Activated naive CD4-positive, alpha-beta T cell treated with anti-CD3 and anti-CD28 coated beads, Interleukin-2, amount 50 U/mL, for 24 hours (primary cell): ENCODE results near the gene PTPN3.
"Not testable (repeated sequence)": the region's sequence is repeated elsewhere in the genome, so short reads cannot be mapped to it uniquely, and the experiment has no call there.

Source experiments
- H3K27ac Mint-ChIP-seq: one replicate; pipeline ENCODE4 v1.8.0; 2021; ENCODE audit warnings: mild to moderate bottlenecking, mixed read lengths
- H3K27me3 Mint-ChIP-seq: one replicate; pipeline ENCODE4 v1.8.0; 2021; ENCODE audit warnings: mixed read lengths
- H3K36me3 Mint-ChIP-seq: one replicate; pipeline ENCODE4 v1.8.0; 2021; ENCODE audit warnings: mixed read lengths
- H3K4me1 Mint-ChIP-seq: one replicate; pipeline ENCODE4 v1.8.0; 2021; ENCODE audit warnings: mixed read lengths
- H3K4me3 Mint-ChIP-seq: one replicate; pipeline ENCODE4 v1.8.0; 2021; ENCODE audit warnings: mild to moderate bottlenecking, mixed read lengths
- H3K9me3 Mint-ChIP-seq: one replicate; pipeline ENCODE4 v1.8.0; 2021; ENCODE audit warnings: mixed read lengths

Gene PTPN3

DNA sequence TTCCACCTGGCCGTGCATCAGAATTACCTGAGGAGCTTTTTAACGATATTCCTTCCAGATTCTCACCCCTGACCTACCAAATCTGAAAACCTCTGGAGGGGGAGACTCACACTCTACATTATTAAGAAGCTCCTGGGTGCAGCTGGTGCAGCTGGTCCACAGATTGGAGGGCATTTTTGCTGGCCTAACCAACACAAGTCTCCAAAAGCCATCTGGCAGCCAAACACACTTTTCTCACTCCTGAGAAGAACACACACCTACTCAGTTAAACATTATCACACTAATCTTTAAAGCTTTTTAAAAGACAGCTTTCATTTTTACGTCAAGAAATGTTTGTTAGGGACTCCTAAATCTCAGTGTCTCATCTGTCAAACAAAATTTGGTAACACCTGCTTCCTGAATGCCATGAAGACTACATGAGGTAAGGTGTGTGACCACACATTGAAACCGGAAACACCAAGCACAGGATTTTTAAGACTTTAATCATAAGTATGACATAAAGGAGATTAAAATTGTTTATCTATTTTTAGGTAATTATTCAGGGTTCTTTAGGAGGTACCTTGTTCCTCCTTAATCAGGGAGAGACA lies 14.2 kb upstream of the PTPN3 start:
- H3K4me3 Mint-ChIP-seq: no peak overlapping the region
- H3K36me3 Mint-ChIP-seq: no peaks in the 10 kb centered on the region

DNA sequence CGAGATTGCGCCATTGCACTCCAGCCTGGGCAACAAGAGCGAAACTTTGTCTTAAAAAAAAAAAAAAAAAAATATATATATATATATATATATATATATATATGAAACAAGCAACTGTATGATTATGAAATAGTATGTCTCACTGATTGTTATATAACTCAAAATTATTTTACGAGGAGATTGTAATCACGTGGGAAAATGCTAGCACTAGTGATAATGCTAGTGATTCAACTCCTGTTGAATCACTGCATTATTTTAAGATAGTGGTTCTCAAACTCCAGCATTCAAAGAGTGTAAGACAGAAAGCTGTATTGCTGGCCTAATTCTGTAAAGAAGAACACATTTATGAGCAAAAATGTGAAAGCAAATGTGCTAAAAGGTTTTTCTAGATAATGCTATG lies 12.4 kb upstream of the PTPN3 start:
- Mint-ChIP-seq H3K4me3 (no peak overlapping the region), H3K27ac (no peak overlapping the region), H3K27me3 (peaks cover 10% of the 10 kb centered on the region), H3K4me1 (no peaks in the 10 kb centered on the region), H3K9me3 (no peaks in the 10 kb centered on the region), H3K36me3 (no peaks in the 10 kb centered on the region)

More for the DNA sequence above, 14.2 kb upstream of the PTPN3 start:
- H3K9me3 Mint-ChIP-seq: no peaks in the 10 kb centered on the region
- no peaks in the 10 kb centered on the region for H3K4me1 Mint-ChIP-seq
- H3K27ac Mint-ChIP-seq: no peak overlapping the region
- H3K27me3 Mint-ChIP-seq: peaks cover 9% of the 10 kb centered on the region

DNA sequence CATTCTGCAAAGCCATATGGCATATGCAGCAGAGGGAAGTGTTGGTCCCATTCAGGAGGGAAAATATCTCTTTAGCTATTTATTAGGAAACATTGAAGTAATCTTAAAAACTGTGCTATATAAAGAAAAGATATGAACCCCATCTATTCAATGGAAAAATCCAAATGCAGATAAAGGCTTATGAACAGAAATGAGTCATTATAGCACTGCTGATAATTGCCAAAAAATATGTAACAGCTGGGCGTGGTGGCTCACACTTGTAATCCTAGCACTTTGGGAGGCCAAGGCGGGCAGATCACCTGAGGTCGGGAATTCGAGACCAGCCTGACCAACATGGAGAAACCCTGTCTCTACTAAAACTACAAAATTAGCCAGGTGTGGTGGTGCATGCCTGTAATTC lies 11.9 kb upstream of the PTPN3 start:
- H3K36me3 Mint-ChIP-seq, H3K27ac Mint-ChIP-seq, H3K4me3 Mint-ChIP-seq: not testable (repeated sequence)

DNA sequence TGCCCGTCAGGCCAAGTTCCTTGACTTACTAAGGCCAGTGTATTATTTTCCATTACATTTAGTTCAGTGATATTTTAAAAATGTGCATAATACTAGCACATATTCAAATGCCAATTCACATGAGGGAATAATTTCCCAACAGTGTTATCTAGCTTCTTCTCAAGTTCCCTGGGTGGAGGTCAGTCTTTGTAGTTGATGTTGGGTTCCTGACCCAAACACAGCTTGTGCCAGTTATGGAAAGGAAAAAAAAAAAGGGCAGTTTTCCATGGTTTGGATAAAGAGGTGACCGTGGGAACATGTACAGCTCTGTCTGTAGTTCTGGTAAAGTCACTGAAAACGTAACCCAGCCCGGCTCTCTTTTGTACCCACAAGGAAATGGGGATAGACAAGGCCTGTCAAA lies 11.5 kb upstream of the PTPN3 start:
- H3K9me3 Mint-ChIP-seq: no peaks in the 10 kb centered on the region
- H3K36me3 Mint-ChIP-seq: no peaks in the 10 kb centered on the region
- peaks cover 10% of the 10 kb centered on the region for H3K27me3 Mint-ChIP-seq

More for the DNA sequence above, 11.9 kb upstream of the PTPN3 start:
- H3K9me3 Mint-ChIP-seq, H3K4me1 Mint-ChIP-seq: not testable (repeated sequence)
- H3K27me3 Mint-ChIP-seq: peaks cover 10% of the 10 kb centered on the region

DNA sequence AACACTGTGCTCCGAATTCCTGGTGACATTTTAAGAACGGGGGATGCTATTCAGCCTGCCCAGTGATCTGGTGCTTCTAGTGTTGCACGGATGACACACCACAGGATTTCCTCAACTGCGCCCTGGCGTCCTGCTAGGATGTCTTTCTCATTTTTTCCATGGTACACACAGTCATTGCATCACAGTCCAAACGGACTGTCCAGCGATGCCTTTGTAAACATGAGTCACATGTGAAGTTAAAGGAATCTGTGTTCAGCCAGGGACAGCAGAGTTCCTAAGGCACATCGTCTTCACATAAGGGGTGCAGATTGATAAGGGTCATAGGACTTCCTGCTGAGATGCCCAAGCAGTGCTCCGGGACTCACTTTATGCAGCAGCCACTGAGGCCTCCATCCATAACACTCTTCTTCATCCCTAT lies 9.3 kb upstream of the PTPN3 start:
- no peak overlapping the region for H3K4me3 Mint-ChIP-seq

More for the DNA sequence above, 11.5 kb upstream of the PTPN3 start:
- no peak overlapping the region for H3K4me3 Mint-ChIP-seq
- no peaks in the 10 kb centered on the region for H3K4me1 Mint-ChIP-seq
- H3K27ac Mint-ChIP-seq: no peak overlapping the region

DNA sequence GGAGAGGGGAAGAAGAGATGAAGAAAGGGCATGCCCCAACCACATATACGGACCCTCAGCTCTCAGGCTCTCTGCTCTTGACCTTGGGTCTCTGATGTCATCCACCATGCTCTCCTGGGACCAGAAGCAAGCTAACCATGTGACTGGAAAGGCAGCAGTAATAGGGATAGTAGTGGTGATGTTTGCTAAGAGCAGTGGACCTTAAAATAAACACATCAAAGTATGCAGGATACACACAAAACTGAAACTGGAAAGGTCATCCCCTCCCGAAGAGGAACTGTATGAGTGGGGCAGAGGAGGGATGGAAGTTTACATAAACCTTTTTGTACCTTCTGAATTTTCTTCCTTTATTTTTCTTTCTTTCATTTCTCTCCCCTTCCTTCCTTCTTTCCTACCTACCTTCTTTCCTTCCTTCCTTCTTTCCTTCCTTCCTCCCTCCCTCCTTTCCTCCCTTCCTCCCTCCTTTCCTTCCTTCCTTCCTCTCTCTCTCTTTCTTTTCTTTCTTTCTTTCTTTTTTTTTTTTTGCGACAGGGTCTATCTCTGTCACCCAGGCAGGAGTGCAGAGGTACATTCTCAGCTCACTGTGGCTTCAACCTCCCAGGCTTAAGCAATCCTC lies 8.1 kb upstream of the PTPN3 start:
- Mint-ChIP-seq H3K36me3 (no peaks in the 10 kb centered on the region), H3K4me1 (no peaks in the 10 kb centered on the region), H3K9me3 (no peaks in the 10 kb centered on the region), H3K27ac (no peak overlapping the region), H3K4me3 (no peak overlapping the region), H3K27me3 (peaks cover 14% of the 10 kb centered on the region)

More for the DNA sequence above, 9.3 kb upstream of the PTPN3 start:
- H3K27ac Mint-ChIP-seq: no peak overlapping the region
- no peaks in the 10 kb centered on the region for H3K9me3 Mint-ChIP-seq
- peaks cover 6% of the 10 kb centered on the region for H3K27me3 Mint-ChIP-seq
- H3K36me3 Mint-ChIP-seq: no peaks in the 10 kb centered on the region
- H3K4me1 Mint-ChIP-seq: no peaks in the 10 kb centered on the region

DNA sequence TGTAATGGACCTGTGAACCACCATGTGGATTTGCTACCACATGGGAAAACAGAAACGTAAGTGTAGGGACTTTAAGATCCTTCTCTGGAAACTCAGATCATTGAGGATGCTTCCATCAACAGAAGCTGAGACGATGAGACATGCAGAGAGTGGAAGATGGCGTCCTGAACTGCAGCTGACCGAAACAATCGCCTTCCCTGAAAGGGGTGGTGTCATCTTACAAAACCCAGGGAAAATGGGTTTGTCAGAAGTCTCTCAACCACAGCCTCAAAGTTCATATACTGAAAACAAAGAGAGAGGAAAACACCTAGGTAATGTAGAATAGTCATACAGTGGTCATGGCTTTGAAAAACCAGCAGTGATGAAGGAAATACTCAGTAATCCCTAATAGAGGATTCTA lies 6.6 kb upstream of the PTPN3 start:
- Mint-ChIP-seq H3K27ac (no peak overlapping the region), H3K4me3 (no peak overlapping the region), H3K27me3 (peaks cover 20% of the 10 kb centered on the region), H3K4me1 (no peaks in the 10 kb centered on the region), H3K9me3 (no peaks in the 10 kb centered on the region), H3K36me3 (no peaks in the 10 kb centered on the region)

DNA sequence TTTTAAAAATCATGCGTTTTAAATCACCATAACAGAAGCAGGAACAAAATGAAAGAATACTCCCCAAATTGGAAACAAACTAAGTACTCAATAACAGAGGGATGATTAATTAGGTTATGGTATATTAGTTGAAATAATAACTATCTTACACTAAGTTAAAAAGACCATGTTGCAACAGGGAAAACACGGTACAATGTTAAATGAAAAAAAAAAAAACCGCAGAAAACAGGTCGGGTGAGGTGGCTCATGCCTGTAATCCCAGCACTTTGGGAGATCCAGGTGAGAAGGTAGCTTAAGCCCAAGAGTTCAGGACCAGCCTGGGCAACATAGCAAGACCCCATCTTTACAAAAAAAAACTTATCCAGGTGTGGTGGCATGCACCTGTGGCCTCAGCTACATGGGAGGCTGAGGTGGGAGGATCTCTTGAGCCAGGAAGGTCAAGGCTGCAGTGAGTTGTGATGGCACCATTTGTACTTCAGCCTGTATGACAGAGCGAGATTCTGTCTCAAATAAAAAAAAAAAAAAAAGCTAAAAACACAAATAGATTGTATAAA lies 2.4 kb upstream of the PTPN3 start:
- peaks cover 7% of the 10 kb centered on the region for H3K4me1 Mint-ChIP-seq
- peaks cover 33% of the 10 kb centered on the region for H3K27me3 Mint-ChIP-seq
- no peaks in the 10 kb centered on the region for H3K36me3 Mint-ChIP-seq
- H3K9me3 Mint-ChIP-seq: no peaks in the 10 kb centered on the region
- no peak overlapping the region for H3K4me3 Mint-ChIP-seq
- H3K27ac Mint-ChIP-seq: no peak overlapping the region

DNA sequence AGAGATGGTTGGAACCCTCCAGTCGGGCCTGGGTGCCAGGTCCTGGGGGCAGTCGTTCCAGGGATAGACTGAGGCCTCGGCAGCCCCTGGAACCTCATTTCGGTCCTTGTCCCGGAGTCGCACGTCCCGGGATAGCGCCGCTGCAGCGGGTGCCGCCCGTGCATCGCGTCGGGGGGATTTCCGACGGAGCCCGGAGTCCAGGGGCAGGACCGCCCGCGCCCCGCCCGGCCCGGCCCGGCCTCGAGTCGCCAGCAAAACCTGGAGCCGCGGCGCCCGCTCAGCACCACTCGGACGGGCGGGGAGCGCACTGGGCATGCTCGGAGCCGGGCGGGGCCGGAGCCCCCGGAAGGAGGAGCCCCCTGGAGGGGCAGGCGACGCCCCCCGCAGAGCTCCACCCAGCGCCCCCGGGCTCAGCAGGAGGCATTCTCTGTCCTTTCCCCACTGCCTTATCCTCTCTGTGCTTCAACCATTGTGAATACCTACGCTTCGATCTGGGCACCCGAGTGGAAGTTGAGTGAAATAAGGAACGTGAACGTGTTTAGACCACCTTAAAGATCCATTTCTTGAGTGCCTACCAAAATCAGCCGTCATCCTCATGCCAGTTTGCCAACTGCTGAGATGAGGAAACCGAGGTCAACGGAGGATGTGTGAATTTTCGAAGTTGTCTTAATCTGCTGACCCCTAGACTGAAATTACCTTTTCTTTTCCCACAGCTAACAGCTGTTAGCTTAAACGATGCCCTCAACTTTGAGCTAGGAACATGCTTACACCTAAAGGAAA lies 1.7 kb upstream of the PTPN3 start:
- peaks cover 34% of the 10 kb centered on the region for H3K27me3 Mint-ChIP-seq
- H3K9me3 Mint-ChIP-seq: no peaks in the 10 kb centered on the region

DNA sequence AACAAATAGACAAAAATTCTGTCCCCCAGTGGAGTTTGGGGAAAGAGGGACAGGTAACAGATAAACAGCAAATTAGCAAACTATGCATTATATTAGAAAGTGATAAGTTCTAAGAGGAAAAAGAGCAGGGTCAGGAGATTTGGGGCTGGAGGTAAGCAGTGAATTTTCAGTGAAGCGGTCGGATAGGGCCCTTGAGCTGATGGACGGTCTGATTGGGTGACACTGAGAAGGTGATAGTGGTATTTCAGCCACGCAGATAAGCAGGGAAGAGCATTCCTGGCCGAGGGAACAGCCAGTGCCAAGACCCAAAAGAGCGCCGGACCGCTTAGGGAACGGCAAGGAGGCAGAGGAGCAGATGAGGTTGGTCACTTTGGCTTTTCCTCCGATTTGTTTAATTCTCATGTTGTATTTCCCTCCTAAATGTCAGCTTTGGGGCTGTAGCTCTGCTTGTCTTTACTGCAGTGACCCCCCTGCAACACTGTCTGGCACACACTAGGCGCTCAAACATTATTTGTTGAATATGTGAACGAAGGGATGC lies 1.1 kb upstream of the PTPN3 start:
- no peaks in the 10 kb centered on the region for H3K9me3 Mint-ChIP-seq
- no peaks in the 10 kb centered on the region for H3K36me3 Mint-ChIP-seq
- no peak overlapping the region for H3K27ac Mint-ChIP-seq
- H3K4me3 Mint-ChIP-seq: peak overlapping the region; percentile 39
- peaks cover 35% of the 10 kb centered on the region for H3K27me3 Mint-ChIP-seq
- H3K4me1 Mint-ChIP-seq: peaks cover 7% of the 10 kb centered on the region

More for the DNA sequence above, 1.7 kb upstream of the PTPN3 start:
- Mint-ChIP-seq H3K4me3 (no peak overlapping the region), H3K27ac (no peak overlapping the region), H3K4me1 (peaks cover 7% of the 10 kb centered on the region), H3K36me3 (no peaks in the 10 kb centered on the region)

DNA sequence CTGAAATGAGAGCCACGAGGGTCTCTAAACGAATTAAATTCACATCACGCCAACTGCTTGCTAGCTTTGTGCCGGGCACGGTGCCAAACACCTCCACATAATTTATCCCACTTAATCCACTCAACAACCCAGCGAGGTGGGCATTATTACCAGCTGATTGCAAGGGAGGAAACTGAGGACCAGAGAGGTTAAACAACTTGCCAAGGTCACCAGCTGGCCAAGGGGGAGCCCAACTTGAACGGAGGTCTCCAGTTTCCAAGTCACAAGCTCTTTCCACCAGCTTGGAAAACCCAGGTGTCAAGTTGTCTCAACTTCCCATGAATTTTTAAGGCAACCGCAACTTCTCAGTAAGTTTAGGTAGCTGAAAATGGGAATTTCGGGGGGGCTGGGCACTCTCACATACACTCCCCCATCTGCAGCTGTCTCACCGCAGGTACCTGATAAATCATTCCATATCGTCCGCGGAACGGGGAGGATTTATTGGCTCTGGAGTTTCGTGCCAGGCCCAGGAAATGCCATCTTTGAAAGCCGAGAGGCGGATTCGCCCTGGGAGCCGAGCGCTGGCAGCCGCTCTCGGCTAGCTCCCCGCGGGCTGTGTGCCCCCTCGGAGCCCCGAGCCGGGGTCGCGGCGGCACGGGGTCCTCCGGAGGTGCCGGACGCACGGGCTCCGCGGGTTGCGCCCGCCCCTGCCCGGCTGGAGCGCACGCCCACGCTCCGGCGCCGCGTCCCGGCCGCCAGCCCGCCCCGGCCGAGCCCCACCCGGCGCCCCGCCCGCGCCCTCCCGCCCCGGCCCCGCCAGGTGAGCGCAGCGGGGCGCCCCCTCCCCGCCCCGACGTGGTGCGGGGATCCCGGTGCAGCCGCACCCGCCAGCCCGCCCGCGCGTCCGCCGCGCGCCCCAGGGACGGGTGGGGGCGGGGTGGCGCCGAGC lies 617 bp downstream of the PTPN3 start:
- Mint-ChIP-seq H3K27me3 (peaks cover 35% of the 10 kb centered on the region), H3K36me3 (no peaks in the 10 kb centered on the region), H3K9me3 (no peaks in the 10 kb centered on the region), H3K4me3 (no peak overlapping the region), H3K27ac (no peak overlapping the region), H3K4me1 (peaks cover 7% of the 10 kb centered on the region)

DNA sequence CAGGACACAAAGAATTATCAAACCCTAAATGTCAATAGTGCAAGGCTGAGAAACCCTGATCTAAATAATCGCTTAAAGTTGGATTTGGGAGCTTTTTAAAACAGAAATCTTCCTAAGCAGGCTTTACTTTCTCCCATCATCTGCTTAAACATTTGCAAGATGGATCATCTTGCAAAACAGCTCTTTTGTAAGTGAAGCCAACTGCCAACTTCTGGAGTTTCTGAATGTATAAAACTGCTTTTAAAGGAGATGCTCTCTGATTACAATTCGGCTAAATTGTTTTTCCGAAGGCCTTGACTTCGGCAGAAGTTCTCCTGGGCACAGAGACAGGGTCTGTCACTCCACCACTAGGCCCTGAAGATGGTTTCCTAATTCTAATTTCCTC lies 1.3 kb downstream of the PTPN3 start:
- Mint-ChIP-seq H3K9me3 (no peaks in the 10 kb centered on the region), H3K27ac (no peak overlapping the region), H3K27me3 (peaks cover 34% of the 10 kb centered on the region), H3K4me1 (peaks cover 7% of the 10 kb centered on the region), H3K36me3 (no peaks in the 10 kb centered on the region), H3K4me3 (no peak overlapping the region)

DNA sequence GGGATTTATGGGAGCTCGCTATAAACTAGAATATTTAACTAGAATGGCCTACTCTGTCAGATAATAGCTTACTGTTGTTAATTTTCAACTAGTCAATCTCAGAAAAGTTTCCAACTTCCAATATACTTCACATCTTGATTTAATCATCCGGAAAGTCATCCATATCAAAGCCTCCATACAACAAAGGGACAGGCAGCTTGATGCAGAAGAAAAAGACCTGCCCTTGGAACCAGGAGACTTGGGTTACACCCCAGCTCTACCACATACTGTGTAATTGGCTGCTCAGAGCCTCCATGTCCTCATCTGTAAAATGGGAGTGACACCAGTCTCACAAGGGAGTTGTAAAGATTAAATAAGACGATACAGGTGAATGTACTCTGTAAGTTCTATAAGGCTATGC lies 1.9 kb downstream of the PTPN3 start:
- H3K4me1 Mint-ChIP-seq: peaks cover 7% of the 10 kb centered on the region
- no peak overlapping the region for H3K4me3 Mint-ChIP-seq
- no peaks in the 10 kb centered on the region for H3K9me3 Mint-ChIP-seq
- H3K27ac Mint-ChIP-seq: no peak overlapping the region
- no peaks in the 10 kb centered on the region for H3K36me3 Mint-ChIP-seq
- H3K27me3 Mint-ChIP-seq: peaks cover 30% of the 10 kb centered on the region

DNA sequence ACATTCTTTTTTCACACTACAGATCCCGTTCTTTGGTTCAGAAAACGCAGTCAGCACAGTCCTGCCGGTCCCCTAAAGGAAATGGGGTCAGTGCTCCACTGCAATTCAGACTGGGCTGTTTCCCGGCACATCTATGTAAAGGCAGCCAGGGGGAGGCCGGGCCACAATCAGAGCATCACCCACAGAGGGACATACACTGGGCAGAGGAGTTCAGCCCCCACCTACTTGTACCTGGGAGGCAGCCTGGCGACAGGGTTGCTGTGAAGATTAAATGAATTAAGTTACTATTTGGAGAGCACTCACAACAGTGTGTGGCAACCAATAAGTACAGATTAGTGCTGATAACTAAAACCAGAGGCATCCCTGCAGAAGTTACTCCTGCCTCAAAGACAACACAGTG lies 4.5 kb downstream of the PTPN3 start:
- H3K9me3 Mint-ChIP-seq: no peaks in the 10 kb centered on the region
- no peak overlapping the region for H3K27ac Mint-ChIP-seq
- no peaks in the 10 kb centered on the region for H3K36me3 Mint-ChIP-seq
- H3K4me1 Mint-ChIP-seq: peaks cover 3% of the 10 kb centered on the region
- H3K4me3 Mint-ChIP-seq: no peak overlapping the region
- H3K27me3 Mint-ChIP-seq: peaks cover 18% of the 10 kb centered on the region

DNA sequence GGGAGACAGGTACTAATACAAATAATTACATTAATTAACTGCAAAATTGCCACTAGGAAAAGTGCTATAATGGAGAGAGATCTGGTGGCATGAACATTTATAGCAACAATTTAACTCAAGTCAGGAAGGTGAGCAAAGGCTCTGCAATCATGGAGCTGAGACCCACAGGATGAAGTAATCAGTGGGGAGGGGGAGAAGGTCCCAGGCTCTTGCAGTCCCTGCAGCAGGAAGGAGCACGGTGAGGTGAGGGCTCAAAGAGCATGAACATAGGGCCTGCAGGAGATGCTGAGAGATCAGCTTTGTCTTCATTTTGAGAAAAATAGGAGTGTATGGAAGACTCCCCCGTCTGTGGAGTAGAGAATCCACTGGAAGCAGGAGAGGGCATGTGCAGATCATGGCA lies 6.5 kb downstream of the PTPN3 start:
- Mint-ChIP-seq H3K4me3 (no peak overlapping the region), H3K9me3 (no peaks in the 10 kb centered on the region), H3K27ac (no peak overlapping the region), H3K4me1 (no peaks in the 10 kb centered on the region), H3K36me3 (no peaks in the 10 kb centered on the region), H3K27me3 (peaks cover 15% of the 10 kb centered on the region)
